GM21529 (cell line): ENCODE measurements around the gene RNF121.

Experiments used
- ATAC-seq: cut with Tn5 transposase; IDR thresholded peaks from one replicate; pipeline ENCODE4 v1.9.1; 2021; ENCODE audit not compliant: unreplicated experiment

RNF121 gene

DNA sequence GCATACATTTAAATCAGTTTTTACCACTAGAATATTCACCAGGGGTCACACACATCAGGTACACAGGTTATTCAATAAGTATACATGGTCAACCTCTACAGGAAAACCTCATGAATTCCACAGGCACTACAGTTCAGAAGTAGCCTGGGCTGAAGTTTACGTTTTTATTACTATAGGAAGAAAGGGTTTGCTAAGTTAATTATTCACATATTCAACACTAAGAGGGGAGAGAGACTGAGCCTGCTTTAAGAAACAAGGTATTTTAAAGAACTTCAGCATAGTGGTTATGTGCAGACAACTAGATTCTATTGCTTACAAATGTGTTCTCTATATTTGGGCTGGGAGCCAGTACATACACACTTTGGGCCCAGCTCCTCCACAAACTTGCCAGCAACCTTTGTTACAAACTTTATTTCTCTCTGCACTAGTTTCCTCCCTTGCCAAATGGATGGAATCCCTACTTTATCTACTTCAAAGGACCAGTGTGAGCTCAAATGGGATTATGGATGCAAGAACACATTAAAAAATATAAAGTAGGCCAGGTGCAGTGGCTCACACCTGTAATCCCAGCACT lies 101.7 kb downstream of the RNF121 start:
- no peak for ATAC-seq

DNA sequence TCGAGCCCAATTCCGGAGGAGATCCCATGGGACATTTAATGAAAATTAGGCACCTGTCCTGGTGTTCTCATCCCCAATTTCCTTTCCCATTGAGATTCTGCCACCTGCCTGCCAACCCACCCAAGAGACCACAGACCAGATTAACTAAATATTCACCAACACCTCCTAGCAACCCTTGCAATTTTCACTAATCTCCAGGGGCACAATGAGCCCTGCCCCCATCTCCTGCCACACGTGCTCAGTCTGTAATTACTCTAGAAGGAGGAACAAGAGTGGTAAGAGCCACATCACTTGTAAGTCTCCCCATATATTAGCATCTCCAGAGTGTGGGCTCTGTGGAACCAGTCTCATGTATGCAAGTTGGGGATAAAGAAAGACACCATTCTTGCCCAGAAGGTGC lies 107.8 kb downstream of the RNF121 start:
- no peak for ATAC-seq

DNA sequence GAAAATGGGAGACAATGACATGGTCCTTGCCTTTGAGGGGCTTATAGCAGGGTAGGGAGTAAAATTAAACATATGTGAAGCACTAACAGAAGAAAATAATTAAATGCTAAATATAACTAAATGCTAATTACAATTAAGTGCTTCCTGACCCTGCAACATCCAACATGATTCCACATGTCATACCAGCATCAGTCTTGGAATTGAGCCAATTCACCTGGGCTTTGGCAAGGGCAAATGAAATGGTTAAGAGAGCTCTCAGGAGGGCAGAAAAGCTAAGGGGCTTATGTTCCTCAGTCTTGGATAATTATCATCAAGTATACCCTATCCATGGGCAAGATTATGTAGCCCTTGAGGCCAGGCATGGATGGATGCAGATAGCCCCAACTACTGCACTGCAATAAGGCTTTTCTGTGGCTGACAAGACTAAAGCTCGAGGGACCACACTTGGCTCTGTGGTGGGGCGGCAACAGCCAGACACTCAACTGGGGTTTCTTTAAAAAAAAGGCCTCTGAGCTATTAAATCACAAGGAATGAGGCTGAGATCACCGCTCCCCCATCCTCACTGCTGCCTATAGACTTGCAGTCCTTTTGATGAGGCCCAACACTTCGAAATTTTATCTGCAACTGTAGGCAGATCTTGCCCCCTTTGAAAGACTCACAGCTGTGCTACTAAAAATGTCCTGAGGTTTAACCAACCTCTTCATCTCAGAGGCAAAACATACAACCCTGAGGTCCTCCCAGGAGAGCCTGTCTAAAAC lies 108.9 kb downstream of the RNF121 start:
- no peak for ATAC-seq

DNA sequence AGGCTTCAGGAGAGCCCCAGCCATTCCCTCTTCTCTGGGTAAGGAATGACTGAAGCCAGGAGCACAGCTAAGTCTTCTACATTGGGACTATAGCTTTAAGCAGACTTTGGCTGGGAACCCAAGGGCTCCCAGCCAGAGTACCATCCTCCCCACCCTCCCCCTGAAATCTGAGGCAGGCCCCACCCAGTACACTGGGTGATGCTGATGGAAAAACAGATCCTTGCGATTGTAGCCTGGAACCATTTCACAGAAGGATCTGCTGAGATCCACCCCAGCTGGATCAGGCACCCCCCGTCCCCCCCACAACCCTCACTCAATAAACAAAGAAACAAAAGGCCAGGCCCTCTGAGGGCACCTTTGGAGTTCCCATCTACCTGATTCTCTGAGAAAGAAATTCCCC lies 109.6 kb downstream of the RNF121 start:
- ATAC-seq = no peak

DNA sequence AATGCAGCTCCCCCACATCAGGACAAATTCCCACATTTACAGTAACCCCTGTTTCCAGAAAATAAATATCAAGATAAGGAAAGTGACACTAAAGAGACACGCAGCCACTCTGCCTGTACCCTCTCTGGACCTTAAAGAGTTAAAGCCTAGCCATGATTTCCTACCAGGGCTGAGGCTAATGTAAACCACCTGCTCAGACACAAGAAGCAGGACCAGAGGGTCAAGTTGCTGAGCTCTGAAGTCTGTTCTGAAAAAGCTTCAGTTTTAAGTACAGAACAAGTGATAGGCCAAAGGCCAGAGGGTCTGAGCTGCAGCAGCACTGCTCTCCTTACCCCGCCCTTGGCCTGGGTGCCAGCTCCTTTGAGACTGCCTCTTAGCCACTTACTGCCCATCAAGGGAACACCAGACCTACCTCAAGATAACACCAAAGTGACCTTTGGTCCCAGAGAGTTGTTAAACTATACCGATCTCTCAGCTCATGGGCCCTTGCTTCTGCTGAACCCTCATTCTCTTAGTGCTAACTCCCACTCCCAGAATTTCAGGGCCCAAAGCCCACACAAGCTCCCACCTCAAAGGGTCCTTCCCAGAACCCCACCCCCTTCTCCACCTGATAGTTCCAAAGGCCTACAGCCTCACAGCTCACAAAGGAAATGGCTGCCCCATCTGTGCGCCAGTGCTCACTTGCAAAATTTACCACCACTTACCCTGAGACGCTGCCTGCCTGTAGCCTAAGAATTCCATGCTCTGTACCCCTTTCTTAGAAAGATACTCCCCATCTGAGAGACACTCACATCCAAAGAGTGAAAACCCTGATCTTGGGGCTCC lies 110.4 kb downstream of the RNF121 start:
- ATAC-seq = no peak

DNA sequence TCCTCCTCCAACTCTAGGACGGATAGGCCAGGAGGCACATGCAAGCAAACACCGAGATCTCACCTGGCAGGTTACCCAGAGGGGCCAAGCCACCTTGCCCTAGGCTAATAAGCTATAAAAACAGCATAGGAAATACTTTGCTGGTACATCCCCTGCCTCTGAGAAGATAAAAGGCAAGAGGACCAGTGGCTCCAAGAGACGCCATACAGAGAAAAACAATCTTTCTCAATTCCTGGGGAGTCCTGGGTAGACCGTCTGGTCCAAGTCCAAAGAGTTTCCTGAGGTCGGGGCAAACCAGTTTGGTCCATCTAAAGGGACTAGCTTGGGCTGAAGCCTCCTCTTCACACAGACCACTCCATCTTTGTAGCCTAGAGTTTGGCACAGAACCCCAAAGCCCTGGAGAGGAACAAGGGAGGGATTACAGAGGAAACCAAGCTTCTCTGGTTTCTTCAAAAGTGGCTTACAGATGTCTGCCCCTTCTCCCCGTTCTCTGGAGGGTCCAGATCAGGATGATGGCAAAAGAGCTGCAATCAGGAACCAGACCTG lies 111.1 kb downstream of the RNF121 start:
- ATAC-seq = no peak

DNA sequence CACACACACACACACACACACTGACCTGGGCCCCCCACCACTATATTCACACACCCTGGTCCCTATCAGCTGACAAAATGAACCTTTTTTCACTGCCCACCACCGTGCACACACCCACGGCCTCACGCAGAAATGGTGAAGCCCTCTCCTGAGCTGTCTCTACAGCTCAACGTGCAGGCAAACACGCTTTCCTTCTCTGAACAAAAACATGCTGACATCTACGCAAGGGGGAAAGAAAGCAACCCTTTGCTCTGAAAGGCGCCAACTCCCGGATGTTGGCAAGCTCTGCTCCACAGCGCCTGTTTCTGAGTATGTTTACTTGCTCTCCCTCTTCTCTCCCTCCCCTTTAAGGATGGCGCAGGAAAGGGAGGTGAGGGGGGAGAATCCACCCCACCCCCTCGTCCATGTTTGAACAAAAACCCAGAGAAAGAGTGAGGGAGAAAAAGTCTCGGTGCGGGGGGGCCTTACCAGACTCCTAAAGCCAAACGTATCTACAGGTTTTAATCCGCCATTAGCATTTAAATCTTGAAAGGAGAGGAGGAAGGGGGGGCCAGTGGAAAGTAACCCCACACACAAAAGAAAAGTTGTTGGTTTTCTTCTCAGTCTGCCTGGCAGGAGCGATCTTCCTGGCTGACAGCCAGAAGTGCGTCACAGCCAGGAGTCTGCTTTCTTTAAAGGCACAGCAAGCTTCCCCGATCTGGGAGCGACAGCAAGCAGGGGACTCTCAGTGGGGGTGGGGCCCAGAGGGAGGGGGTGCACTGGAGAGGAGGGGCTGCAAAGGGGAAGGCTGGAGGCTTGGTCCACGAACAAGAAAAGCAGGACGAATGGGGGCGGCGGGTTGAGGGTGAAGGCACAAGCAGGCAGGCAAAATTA lies 111.9 kb downstream of the RNF121 start:
- ATAC-seq = peak; percentile 40

DNA sequence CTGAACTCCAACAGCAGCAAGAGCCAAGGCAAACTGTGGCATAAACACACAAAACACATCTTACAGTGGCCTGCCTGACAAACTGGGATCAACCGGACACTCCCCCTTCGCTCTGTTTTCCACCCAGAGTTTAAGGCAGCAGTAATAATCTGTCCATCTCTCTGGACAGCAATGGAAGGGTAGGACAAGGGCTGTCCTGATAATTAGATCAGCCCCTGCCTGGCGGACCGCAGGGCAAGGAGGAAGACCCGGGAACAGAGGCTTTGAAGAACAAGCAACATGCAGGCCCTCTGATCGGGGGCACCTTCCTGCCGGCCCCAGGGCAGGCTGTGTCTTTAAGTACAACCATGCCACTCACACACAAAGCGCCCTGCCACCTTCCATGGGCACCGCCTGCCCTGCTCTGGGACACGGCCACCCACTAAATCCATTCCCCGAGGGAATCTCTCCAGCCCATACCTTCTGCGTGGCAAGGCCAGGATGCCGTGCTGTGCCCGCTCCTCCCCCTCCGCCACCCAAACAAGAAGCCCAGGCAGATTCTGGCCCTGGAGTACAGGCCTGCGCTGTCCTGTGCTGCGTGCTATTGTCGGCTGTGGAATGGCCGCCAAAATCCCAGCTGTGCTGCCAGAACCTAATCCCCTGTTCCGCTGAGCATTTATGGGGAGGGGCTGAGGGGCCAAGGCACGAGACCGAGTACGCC lies 112.7 kb downstream of the RNF121 start:
- ATAC-seq = no peak

DNA sequence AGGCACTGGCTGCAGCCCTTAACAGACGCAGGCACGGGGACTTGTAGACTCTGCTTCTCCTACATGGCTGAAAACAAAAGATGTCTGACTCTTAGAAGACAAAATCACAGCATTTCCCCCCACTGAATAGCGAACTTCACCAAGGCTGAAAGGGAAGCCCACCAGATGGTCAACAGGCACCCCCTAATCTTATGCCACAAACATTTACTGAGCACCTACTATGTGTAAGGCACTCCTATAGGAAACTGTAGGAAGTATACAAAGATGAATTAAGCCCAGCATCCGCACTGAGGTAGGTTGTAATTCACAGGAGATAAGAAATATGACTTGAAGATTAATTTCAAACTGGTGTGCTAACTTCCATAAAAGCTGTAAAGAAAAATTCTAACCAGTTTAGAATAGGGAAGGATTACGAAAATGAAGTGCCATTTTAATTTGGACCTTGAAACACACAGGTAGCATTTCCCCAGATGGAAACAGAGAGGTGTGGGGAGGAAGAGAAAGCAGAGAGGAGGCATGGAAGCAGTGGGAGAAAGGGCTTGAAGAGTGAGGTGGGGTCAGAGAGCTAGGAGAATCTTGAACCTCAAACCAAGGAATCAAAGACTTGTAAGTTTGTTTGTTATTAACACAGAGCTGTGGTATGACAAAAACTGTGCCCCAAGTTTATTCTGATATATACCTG lies 113.4 kb downstream of the RNF121 start:
- ATAC-seq = no peak

DNA sequence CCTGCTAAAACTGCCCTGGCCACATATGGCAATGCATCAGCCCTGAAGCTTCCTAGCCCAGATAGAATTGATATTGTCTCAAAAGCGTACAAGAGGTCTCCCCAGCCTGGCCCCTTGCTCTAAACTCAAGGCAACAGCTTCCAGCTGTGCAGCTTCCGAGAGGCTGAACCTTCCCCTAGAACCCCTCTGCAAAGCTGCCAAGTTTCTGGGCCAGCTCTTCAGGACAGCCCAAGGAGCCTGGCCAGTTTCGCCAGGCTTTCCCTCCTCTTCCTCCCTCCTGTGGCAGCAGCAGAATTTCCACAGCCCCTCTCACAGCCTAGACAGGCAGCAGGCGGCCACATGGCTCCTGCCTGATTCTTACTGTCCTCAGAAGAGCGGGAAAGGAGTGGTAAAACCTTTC lies 117.0 kb downstream of the RNF121 start:
- ATAC-seq = no peak
